Esophagus muscularis mucosa (tissue), 4 donors: Measurements from ENCODE around the gene PRDM2. TPM values are rescaled to one million over a fixed set of nuclear protein-coding genes. Genes with fewer than 3 reads are reported as not detected.

ENCODE experiments used
- DNase-seq: peaks from one replicate; pipeline ENCODE4 v3.0.0-alpha.2; 2017; ENCODE audit errors: extremely low spot score
- H3K27ac ChIP-seq, 4 donors: fragments of 200-600 bp; sonication (generic); replicated peaks in 1 of 4; 1 replicate in 3 of 4; 2 replicates in 1 of 4; pipeline ENCODE4 v1.5.1; 2016 to 2019; ENCODE audit warnings: mild to moderate bottlenecking in 1 of 4
- H3K27me3 ChIP-seq, 4 donors: fragments of 200-600 bp; sonication (generic); one replicate each; pipeline versions ENCODE4 v1.5.1 to v1.6.0; 2016 to 2019
- H3K36me3 ChIP-seq, 4 donors: fragments of 200-600 bp; sonication (generic); one replicate each; pipeline ENCODE4 v1.5.1; 2016 to 2019
- H3K4me1 ChIP-seq, 4 donors: fragments of 200-600 bp; sonication (generic); one replicate each; pipeline ENCODE4 v1.5.1; 2016 to 2019
- H3K4me3 ChIP-seq, 4 donors: fragments of 200-600 bp; sonication (generic); 1 replicate in 2 of 4; 2 replicates in 2 of 4; pipeline ENCODE4 v1.5.1; 2016 to 2019; ENCODE audit warnings: mild to moderate bottlenecking in 4 of 4, moderate library complexity in 1 of 4
- H3K9me3 ChIP-seq, 4 donors: fragments of 200-600 bp; sonication (generic); 1 replicate in 3 of 4; 2 replicates in 1 of 4; pipeline ENCODE4 v1.5.1; 2016 to 2019
- EP300 ChIP-seq: sonication (generic); formaldehyde crosslinking; IDR thresholded peaks from one replicate; pipeline ENCODE4 v1.6.1; 2017; ENCODE audit warnings: antibody characterized with exemption
- POLR2A ChIP-seq: fragments of 450-650 bp; IDR thresholded peaks from one replicate; pipeline ENCODE4 v1.6.1; 2017; ENCODE audit warnings: antibody characterized with exemption, moderate library complexity, mild to moderate bottlenecking, low read depth
- POLR2AphosphoS5 ChIP-seq, 2 donors: sonication (generic); formaldehyde crosslinking; IDR thresholded peaks; one replicate each; pipeline ENCODE4 v1.6.1; 2017; ENCODE audit warnings: antibody characterized with exemption in 2 of 2
- WGBS: methylation state at CpG from one replicate; pipeline ENCODE4 v1.1.5; 2018; 5-methylcytosine and 5-hydroxymethylcytosine counted together
- intact Hi-C: fragments of 100-400 bp; cut with DNase I; formaldehyde crosslinking; loops from one replicate; pipeline ENCODE4 v1.15.1; 2023
- total RNA-seq, 4 donors: library from RNA; depleted of rRNA; stranded (reverse); fragments of >200 nt; gene quantifications; one replicate each; pipeline versions ENCODE4 v1.1.0 to v1.2.1, GENCODE V29; 2016
- TF ChIP-seq, protein P1 (sequence below), 3 experiments: fragments of 200-600 bp in 2 of 3; fragments of 450-650 bp in 1 of 3; sonication (generic) in 2 of 3; IDR thresholded peaks; one replicate each; pipeline ENCODE4 v1.5.1; 2017 to 2019; ENCODE audit warnings: antibody characterized with exemption in 3 of 3, mild to moderate bottlenecking in 2 of 3, moderate library complexity in 1 of 3

PRDM2 gene
- total RNA-seq, 4 donors from 2014 or later = 32.5 to 54.6 (median 44.2) TPM

DNA sequence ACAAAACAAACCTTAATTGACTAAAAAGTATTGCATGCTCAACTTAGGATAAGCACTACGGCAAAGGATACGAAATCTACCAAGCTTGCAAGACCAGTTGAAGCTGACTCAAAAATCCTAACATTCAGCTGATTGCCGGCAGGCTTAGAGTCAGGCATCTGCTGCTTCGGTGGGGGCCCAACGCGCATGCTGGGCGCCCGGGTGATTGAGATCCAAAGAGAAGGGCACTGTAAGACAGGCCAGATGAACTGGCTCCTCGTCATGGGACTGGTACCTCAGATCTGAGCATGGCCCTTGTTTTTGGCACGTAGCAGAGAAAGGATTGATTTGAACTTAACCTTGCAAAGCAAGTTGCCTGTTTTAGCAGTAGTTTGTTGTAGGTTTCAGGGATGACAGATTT, 86.6 kb downstream of the PRDM2 start:
- Histone ChIP-seq H3K27ac (no peak overlapping the region), H3K4me1 (peaks cover 15 to 42% (median 42%) of the 10 kb centered on the region in 4 donors), H3K27me3 (no peaks in the 10 kb centered on the region), H3K36me3 (peaks cover 6 to 35% (median 24%) of the 10 kb centered on the region in 4 donors), H3K4me3 (no peak overlapping the region), H3K9me3 (no peaks in the 10 kb centered on the region)
- intact Hi-C loops = no loop called here
- 97% methylated on average over 10 of the region's 10 CpGs for WGBS
- TF ChIP-seq POLR2A = no peak
- TF ChIP-seq, protein P1, sequence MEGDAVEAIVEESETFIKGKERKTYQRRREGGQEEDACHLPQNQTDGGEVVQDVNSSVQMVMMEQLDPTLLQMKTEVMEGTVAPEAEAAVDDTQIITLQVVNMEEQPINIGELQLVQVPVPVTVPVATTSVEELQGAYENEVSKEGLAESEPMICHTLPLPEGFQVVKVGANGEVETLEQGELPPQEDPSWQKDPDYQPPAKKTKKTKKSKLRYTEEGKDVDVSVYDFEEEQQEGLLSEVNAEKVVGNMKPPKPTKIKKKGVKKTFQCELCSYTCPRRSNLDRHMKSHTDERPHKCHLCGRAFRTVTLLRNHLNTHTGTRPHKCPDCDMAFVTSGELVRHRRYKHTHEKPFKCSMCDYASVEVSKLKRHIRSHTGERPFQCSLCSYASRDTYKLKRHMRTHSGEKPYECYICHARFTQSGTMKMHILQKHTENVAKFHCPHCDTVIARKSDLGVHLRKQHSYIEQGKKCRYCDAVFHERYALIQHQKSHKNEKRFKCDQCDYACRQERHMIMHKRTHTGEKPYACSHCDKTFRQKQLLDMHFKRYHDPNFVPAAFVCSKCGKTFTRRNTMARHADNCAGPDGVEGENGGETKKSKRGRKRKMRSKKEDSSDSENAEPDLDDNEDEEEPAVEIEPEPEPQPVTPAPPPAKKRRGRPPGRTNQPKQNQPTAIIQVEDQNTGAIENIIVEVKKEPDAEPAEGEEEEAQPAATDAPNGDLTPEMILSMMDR (IDR thresholded peaks at IDR 0.05) = no peak
- TF ChIP-seq EP300 = no peak
- TF ChIP-seq POLR2AphosphoS5 (IDR thresholded peaks at IDR 0.05) = no peak
- no peak for DNase-seq

- Histone ChIP-seq H3K9me3 (no peaks in the 10 kb centered on the region), H3K27ac (no peak overlapping the region), H3K4me3 (no peak overlapping the region), H3K4me1 (peaks cover 19 to 32% (median 25%) of the 10 kb centered on the region in 4 donors), H3K27me3 (no peaks in the 10 kb centered on the region), H3K36me3 (peaks cover 6 to 39% (median 16%) of the 10 kb centered on the region in 4 donors)
- no peak for DNase-seq
- TF ChIP-seq EP300 (no peak), POLR2AphosphoS5 (IDR thresholded peaks at IDR 0.05) (no peak), POLR2A (no peak)
- TF ChIP-seq, protein P1 (IDR thresholded peaks at IDR 0.05) = no peak
- 85% methylated on average over 6 of the region's 6 CpGs for WGBS
- intact Hi-C loops = no loop called here
Measured at GRCh38 chr1:13788795-13789194, 88.8 kb downstream of the PRDM2 start.

DNA sequence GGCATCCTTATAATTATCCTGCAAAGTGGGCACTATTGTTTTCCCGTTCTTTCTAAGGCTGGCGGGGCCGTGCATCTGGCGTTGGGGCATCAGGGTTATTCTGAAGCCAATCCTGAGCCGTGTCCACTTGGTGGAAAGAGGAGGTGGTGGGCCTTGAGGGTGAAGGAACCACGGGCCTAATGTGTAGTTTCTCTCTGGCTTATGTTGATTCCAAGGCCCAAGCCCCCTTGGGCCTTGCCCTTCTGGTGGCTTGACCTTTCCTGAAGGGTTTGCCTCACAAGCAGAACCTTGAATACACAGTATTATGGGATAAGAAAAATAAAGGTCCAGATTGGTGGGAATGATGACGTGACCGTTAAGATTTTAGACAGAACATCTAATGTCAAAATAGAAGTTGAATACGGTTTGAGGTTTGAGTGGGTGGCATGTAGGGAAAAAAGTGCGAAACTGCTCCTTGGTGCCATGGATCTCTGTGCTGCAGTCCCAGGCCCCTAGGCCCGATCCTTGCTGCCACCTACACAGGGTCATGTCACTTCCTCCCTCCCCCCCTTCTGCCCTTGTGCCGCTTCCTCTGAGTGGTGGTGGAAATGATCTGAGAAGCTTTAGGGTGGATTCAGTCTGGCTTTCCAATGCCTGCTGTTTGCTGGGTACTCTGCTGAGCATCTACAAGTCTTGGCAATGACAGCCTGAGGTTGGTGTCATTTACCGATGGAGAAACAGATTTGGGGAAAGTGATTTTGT, 90.5 kb downstream of the PRDM2 start:
- TF ChIP-seq POLR2AphosphoS5 (IDR thresholded peaks at IDR 0.05) (no peak), POLR2A (no peak), EP300 (no peak)
- TF ChIP-seq, protein P1 (IDR thresholded peaks at IDR 0.05) = no peak
- WGBS = 97% methylated on average over 13 of the region's 13 CpGs
- intact Hi-C loops = no loop called here

DNA sequence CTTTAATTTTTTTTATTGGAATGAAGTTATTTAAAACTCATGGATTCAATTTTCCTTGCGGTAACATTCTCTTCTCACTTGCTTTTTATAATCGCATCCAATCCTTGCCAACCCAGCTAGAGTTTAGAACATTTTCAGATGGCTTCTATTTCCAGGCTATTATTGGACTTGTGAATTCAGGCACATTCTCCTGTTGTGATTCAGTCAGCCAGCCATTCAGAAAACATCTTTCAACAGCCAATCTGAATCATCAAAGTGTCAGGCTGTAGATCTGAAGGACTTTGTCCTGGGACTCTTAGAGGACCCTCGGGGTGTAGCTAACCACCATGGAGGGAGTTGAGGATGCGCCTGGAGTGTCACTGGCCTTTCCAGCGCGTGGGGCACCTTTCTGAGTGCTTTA, 92.4 kb downstream of the PRDM2 start:
- intact Hi-C loops = no loop called here
- Histone ChIP-seq H3K27me3 (no peaks in the 10 kb centered on the region), H3K36me3 (peaks cover 6 to 47% (median 21%) of the 10 kb centered on the region in 4 donors), H3K9me3 (no peaks in the 10 kb centered on the region), H3K27ac (no peak overlapping the region), H3K4me3 (no peak overlapping the region), H3K4me1 (peaks cover 0 to 12% (median 10%) of the 10 kb centered on the region in 4 donors)
- TF ChIP-seq POLR2A (no peak), POLR2AphosphoS5 (IDR thresholded peaks at IDR 0.05) (no peak), EP300 (no peak)
- TF ChIP-seq, protein P1 (IDR thresholded peaks at IDR 0.05) = no peak
- DNase-seq = no peak
- 79% methylated on average over 4 of the region's 6 CpGs for WGBS

More for the DNA sequence above, 90.5 kb downstream of the PRDM2 start:
- Histone ChIP-seq H3K9me3 (no peaks in the 10 kb centered on the region), H3K4me3 (no peak overlapping the region), H3K27me3 (no peaks in the 10 kb centered on the region), H3K4me1 (peaks cover 3 to 15% (median 11%) of the 10 kb centered on the region in 4 donors), H3K36me3 (peaks cover 6 to 42% (median 23%) of the 10 kb centered on the region in 4 donors), H3K27ac (no peak overlapping the region)
- no peak for DNase-seq
